Stomach (tissue), 9 donors: ENCODE data around the gene TMEM242. TPM values are rescaled to one million over a fixed set of nuclear protein-coding genes. Genes with fewer than 3 reads are reported as not detected.

Experiments
- DNase-seq, 2 donors: peaks; one replicate each; pipeline versions ENCODE4 v3.0.0 to v3.0.0-alpha.2; 2013 to 2019
- H3K27ac ChIP-seq, 5 donors: fragments of 200-600 bp in 4 of 5; sonication (generic) in 4 of 5; one replicate each; pipeline ENCODE4 v1.5.1; 2013 to 2019; ENCODE audit warnings: mild to moderate bottlenecking in 1 of 5, moderate library complexity in 1 of 5
- H3K27me3 ChIP-seq, 3 donors: fragments of 200-600 bp; sonication (generic); one replicate each; pipeline ENCODE4 v1.5.1; 2017 to 2019; ENCODE audit warnings: mixed run types in 1 of 3
- H3K36me3 ChIP-seq, 4 donors: fragments of 200-600 bp; sonication (generic); 1 replicate in 3 of 4; 2 replicates in 1 of 4; pipeline ENCODE4 v1.5.1; 2016 to 2019
- H3K4me1 ChIP-seq, 4 donors: fragments of 200-600 bp; sonication (generic); one replicate each; pipeline ENCODE4 v1.5.1; 2016 to 2019
- H3K4me3 ChIP-seq, 4 donors: fragments of 200-600 bp; sonication (generic) in 3 of 4; one replicate each; pipeline ENCODE4 v1.5.1; 2016 to 2019; ENCODE audit warnings: mild to moderate bottlenecking in 1 of 4
- H3K9me3 ChIP-seq, 4 donors: fragments of 200-600 bp; sonication (generic); one replicate each; pipeline ENCODE4 v1.5.1; 2016 to 2019
- CTCF ChIP-seq, 7 experiments: fragments of 450-650 bp in 4 of 7; fragments of 200-600 bp in 3 of 7; sonication (generic) in 3 of 7; IDR thresholded peaks; one replicate each; pipeline ENCODE4 v1.5.1; 2016 to 2019; ENCODE audit warnings: antibody characterized with exemption in 7 of 7, control low read depth in 2 of 7, mild to moderate bottlenecking in 1 of 7
- EP300 ChIP-seq: sonication (generic); formaldehyde crosslinking; IDR thresholded peaks from one replicate; pipeline ENCODE4 v1.6.1; 2017; ENCODE audit warnings: antibody characterized with exemption
- POLR2A ChIP-seq, 4 donors: fragments of 450-650 bp; IDR thresholded peaks; one replicate each; pipeline ENCODE4 v1.6.1; 2016; ENCODE audit warnings: antibody characterized with exemption in 4 of 4, control low read depth in 2 of 4, mild to moderate bottlenecking in 1 of 4, moderate library complexity in 1 of 4
- POLR2AphosphoS5 ChIP-seq, 3 donors: sonication (generic); formaldehyde crosslinking; IDR thresholded peaks; one replicate each; pipeline ENCODE4 v1.6.1; 2016; ENCODE audit warnings: antibody characterized with exemption in 3 of 3
- WGBS, 5 donors: extraction: QIAGEN DNeasy Blood & Tissue Kit in 3 of 5; methylation state at CpG; one replicate each; pipeline versions ENCODE4 v1.1.5 to v1.1.7; 2013 to 2018; 5-methylcytosine and 5-hydroxymethylcytosine counted together
- intact Hi-C: fragments of 100-400 bp; cut with DNase I; formaldehyde crosslinking; loops from one replicate; pipeline ENCODE4 v1.15.1; 2023; ENCODE audit warnings: low total_unique reads
- polyA plus RNA-seq, 3 donors: library from polyadenylated mRNA; stranded (reverse); fragments of 200-250 nt; gene quantifications; one replicate each; pipeline ENCODE4 v1.2.3, GENCODE V29; 2013
- total RNA-seq, 5 donors: library from RNA; depleted of rRNA; stranded (reverse); fragments of >200 nt; gene quantifications; one replicate each; pipeline versions ENCODE4 v1.1.0 to v1.2.3, GENCODE V29; 2014 to 2016
- donor health status: healthy with polysubstance abuse.
- donor health status: Bipolar disorder and iron deficiency.
- donor health status: healthy.

TMEM242 gene
- total and polyA plus RNA-seq, 8 donors = 0.87 to 13.8 (median 4.4) TPM; not detected in 1

GRCh38 chr6:157264701-157265100 is 58.6 kb downstream of the TMEM242 start:
- Histone ChIP-seq H3K4me3 (peak overlapping the region in 1 of 4 donors; percentile 9), H3K4me1 (peaks cover 11 to 22% (median 14%) of the 10 kb centered on the region in 4 donors), H3K27ac (no peak overlapping the region), H3K36me3 (no peaks in the 10 kb centered on the region), H3K9me3 (no peaks in the 10 kb centered on the region), H3K27me3 (no peaks in the 10 kb centered on the region)
- peak in 1 of 2 donors; percentile 62 for DNase-seq
- intact Hi-C loops = no loop called here
- no peak for TF ChIP-seq POLR2AphosphoS5 (IDR thresholded peaks at IDR 0.05)
- TF ChIP-seq CTCF (IDR thresholded peaks at IDR 0.05) = no peak
- TF ChIP-seq EP300 = no peak
- TF ChIP-seq POLR2A (IDR thresholded peaks at IDR 0.05) = no peak
- 23 to 61% (median 60%) methylated on average over 9 to 13 of the region's 13 CpGs for WGBS, 5 donors

GRCh38 chr6:157263881-157264397 is 59.4 kb downstream of the TMEM242 start:
- TF ChIP-seq CTCF (IDR thresholded peaks at IDR 0.05) (no peak), EP300 (no peak), POLR2AphosphoS5 (IDR thresholded peaks at IDR 0.05) (no peak), POLR2A (IDR thresholded peaks at IDR 0.05) (no peak)
- intact Hi-C loops = no loop called here
- WGBS, 5 donors = 76 to 86% (median 80%) methylated on average over 3 of the region's 3 CpGs
- Histone ChIP-seq H3K27ac (no peak overlapping the region), H3K36me3 (no peaks in the 10 kb centered on the region), H3K27me3 (no peaks in the 10 kb centered on the region), H3K9me3 (no peaks in the 10 kb centered on the region), H3K4me3 (no peak overlapping the region), H3K4me1 (peaks cover 3 to 15% (median 7%) of the 10 kb centered on the region in 4 donors)
- DNase-seq = no peak

- intact Hi-C loops = no loop called here
- TF ChIP-seq POLR2AphosphoS5 (IDR thresholded peaks at IDR 0.05) (no peak), CTCF (IDR thresholded peaks at IDR 0.05) (no peak), EP300 (no peak), POLR2A (IDR thresholded peaks at IDR 0.05) (no peak)
- Histone ChIP-seq H3K4me1 (peaks cover 0 to 7% (median 3%) of the 10 kb centered on the region in 4 donors), H3K36me3 (no peaks in the 10 kb centered on the region), H3K27ac (no peak overlapping the region), H3K4me3 (no peak overlapping the region), H3K27me3 (no peaks in the 10 kb centered on the region), H3K9me3 (no peaks in the 10 kb centered on the region)
- no peak for DNase-seq
- WGBS, 5 donors = 78 to 91% (median 85%) methylated on average over 5 of the region's 5 CpGs
Observed at GRCh38 chr6:157263146-157263545, 60.2 kb downstream of the TMEM242 start.

GRCh38 chr6:157261606-157262005 is 61.7 kb downstream of the TMEM242 start:
- TF ChIP-seq POLR2A (IDR thresholded peaks at IDR 0.05) (no peak), EP300 (no peak), POLR2AphosphoS5 (IDR thresholded peaks at IDR 0.05) (no peak)
- 84 to 97% (median 97%) methylated on average over 9 of the region's 9 CpGs for WGBS, 5 donors
- H3K27me3 ChIP-seq = no peaks in the 10 kb centered on the region
- H3K27ac ChIP-seq = no peak overlapping the region
- intact Hi-C loops = no loop called here
- peaks cover 0 to 6% (median 3%) of the 10 kb centered on the region in 4 donors for H3K4me1 ChIP-seq
- H3K9me3 ChIP-seq = no peaks in the 10 kb centered on the region
- H3K4me3 ChIP-seq = no peak overlapping the region
- DNase-seq = no peak
- no peaks in the 10 kb centered on the region for H3K36me3 ChIP-seq

GRCh38 chr6:157260735-157261410 is 62.4 kb downstream of the TMEM242 start:
- Histone ChIP-seq H3K9me3 (no peaks in the 10 kb centered on the region), H3K36me3 (no peaks in the 10 kb centered on the region), H3K27me3 (no peaks in the 10 kb centered on the region), H3K4me3 (no peak overlapping the region), H3K27ac (no peak overlapping the region), H3K4me1 (peaks cover 0 to 6% (median 3%) of the 10 kb centered on the region in 4 donors)
- WGBS, 5 donors = 81 to 86% (median 82%) methylated on average over 13 to 16 of the region's 16 CpGs
- DNase-seq = no peak
- TF ChIP-seq EP300 = no peak
- no peak for TF ChIP-seq CTCF (IDR thresholded peaks at IDR 0.05)
- TF ChIP-seq POLR2A (IDR thresholded peaks at IDR 0.05) = no peak
- TF ChIP-seq POLR2AphosphoS5 (IDR thresholded peaks at IDR 0.05) = no peak
- intact Hi-C loops = no loop called here
